HG02885 (cell line): ENCODE results near the gene ABCF3.

ENCODE experiments used
- ATAC-seq: cut with Tn5 transposase; IDR thresholded peaks from one replicate; pipeline ENCODE4 v1.9.1; 2021; ENCODE audit warnings: mild to moderate bottlenecking; ENCODE audit not compliant: unreplicated experiment, poor library complexity

ABCF3 gene

GRCh38 chr3:184165543-184165942 lies 20.5 kb upstream of the ABCF3 start:
- no peak for ATAC-seq

GRCh38 chr3:184166671-184167070 lies 19.3 kb upstream of the ABCF3 start:
- no peak for ATAC-seq

GRCh38 chr3:184167786-184168185 lies 18.2 kb upstream of the ABCF3 start:
- ATAC-seq: no peak

GRCh38 chr3:184168363-184169120 lies 17.5 kb upstream of the ABCF3 start:
- no peak for ATAC-seq

GRCh38 chr3:184169896-184170875 lies 15.8 kb upstream of the ABCF3 start:
- ATAC-seq: no peak

- no peak for ATAC-seq
Observed at GRCh38 chr3:184171562-184171961, 14.4 kb upstream of the ABCF3 start.

GRCh38 chr3:184172681-184173373 lies 13.2 kb upstream of the ABCF3 start:
- ATAC-seq: no peak

GRCh38 chr3:184173374-184173722 lies 12.7 kb upstream of the ABCF3 start:
- no peak for ATAC-seq

- ATAC-seq: no peak
Observed at GRCh38 chr3:184174284-184174645, 11.7 kb upstream of the ABCF3 start.

GRCh38 chr3:184174646-184175492 lies 11.1 kb upstream of the ABCF3 start, which contains the start of gene AP2M1:
TSS of gene AP2M1 (plus strand) at chr3:184174855. CDS start at chr3:184176994, 2,139 bp downstream.
- peak; percentile 93 for ATAC-seq

GRCh38 chr3:184175506-184175905 lies 10.5 kb upstream of the ABCF3 start:
- ATAC-seq: no peak

- ATAC-seq: no peak
Observed at GRCh38 chr3:184175981-184176376, 10.0 kb upstream of the ABCF3 start.

GRCh38 chr3:184176377-184177330 lies 9.3 kb upstream of the ABCF3 start:
- ATAC-seq: no peak

GRCh38 chr3:184177331-184177731 lies 8.7 kb upstream of the ABCF3 start:
- ATAC-seq: no peak

GRCh38 chr3:184177767-184178306 lies 8.2 kb upstream of the ABCF3 start:
- no peak for ATAC-seq

GRCh38 chr3:184178521-184179138 lies 7.4 kb upstream of the ABCF3 start:
- ATAC-seq: no peak

- no peak for ATAC-seq
Observed at GRCh38 chr3:184180165-184180564, 5.8 kb upstream of the ABCF3 start.

- ATAC-seq: no peak
Observed at GRCh38 chr3:184181596-184181995, 4.4 kb upstream of the ABCF3 start.
